Peyer's patch (tissue), 4 donors: Measurements from ENCODE around the gene RIIAD1.

Experiments
- POLR2A ChIP-seq, 2 donors: fragments of 450-650 bp; IDR thresholded peaks; one replicate each; pipeline ENCODE4 v1.5.1; 2017; ENCODE audit warnings: antibody characterized with exemption in 2 of 2, mild to moderate bottlenecking in 2 of 2, moderate library complexity in 2 of 2
- TF ChIP-seq, protein P1 (sequence below), 6 experiments: fragments of 450-650 bp in 4 of 6; fragments of 200-600 bp in 2 of 6; sonication (generic) in 1 of 6; IDR thresholded peaks; one replicate each; pipeline ENCODE4 v1.5.1; 2017 to 2019; ENCODE audit warnings: antibody characterized with exemption in 6 of 6, mild to moderate bottlenecking in 3 of 6, moderate library complexity in 1 of 6

GRCh38 chr1:151715726-151716404 lies 5.5 kb upstream of the RIIAD1 start:
- TF ChIP-seq, protein P1, sequence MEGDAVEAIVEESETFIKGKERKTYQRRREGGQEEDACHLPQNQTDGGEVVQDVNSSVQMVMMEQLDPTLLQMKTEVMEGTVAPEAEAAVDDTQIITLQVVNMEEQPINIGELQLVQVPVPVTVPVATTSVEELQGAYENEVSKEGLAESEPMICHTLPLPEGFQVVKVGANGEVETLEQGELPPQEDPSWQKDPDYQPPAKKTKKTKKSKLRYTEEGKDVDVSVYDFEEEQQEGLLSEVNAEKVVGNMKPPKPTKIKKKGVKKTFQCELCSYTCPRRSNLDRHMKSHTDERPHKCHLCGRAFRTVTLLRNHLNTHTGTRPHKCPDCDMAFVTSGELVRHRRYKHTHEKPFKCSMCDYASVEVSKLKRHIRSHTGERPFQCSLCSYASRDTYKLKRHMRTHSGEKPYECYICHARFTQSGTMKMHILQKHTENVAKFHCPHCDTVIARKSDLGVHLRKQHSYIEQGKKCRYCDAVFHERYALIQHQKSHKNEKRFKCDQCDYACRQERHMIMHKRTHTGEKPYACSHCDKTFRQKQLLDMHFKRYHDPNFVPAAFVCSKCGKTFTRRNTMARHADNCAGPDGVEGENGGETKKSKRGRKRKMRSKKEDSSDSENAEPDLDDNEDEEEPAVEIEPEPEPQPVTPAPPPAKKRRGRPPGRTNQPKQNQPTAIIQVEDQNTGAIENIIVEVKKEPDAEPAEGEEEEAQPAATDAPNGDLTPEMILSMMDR (IDR thresholded peaks at IDR 0.05), result no peak
- no peak for TF ChIP-seq POLR2A (IDR thresholded peaks at IDR 0.05)
